Measurements from ENCODE around the gene RPL37. TPM values are rescaled to one million over a fixed set of nuclear protein-coding genes. Genes with fewer than 3 reads are reported as not detected.
A peak's percentile ranks its signal among the peaks of the same experiment; 100 is the strongest.

Gene RPL37
- total and polyA plus RNA-seq, 3 experiments from 2014 or later: 1,652 to 1,994 (median 1,731) TPM

- Mint-ChIP-seq H3K36me3 (peaks cover 0 to 8% (median 4%) of the 10 kb centered on the region in 3 donors), H3K27ac (no peak overlapping the region), H3K27me3 (peaks cover 20 to 38% of the 10 kb centered on the region in 2 donors), H3K4me3 (no peak overlapping the region), H3K9me3 (no peaks in the 10 kb centered on the region), H3K4me1 (peaks cover 2 to 19% (median 12%) of the 10 kb centered on the region in 3 donors)
- Histone ChIP-seq H3K9me3 (ENCODE audit: low read length) (no peaks in the 10 kb centered on the region), H3K27me3 (ENCODE audit: insufficient read depth, low read length, poor library complexity, severe bottlenecking) (no peaks in the 10 kb centered on the region), H3K36me3 (ENCODE audit: insufficient read depth, low read length) (no peaks in the 10 kb centered on the region), H3K27ac (ENCODE audit: low read depth, low read length) (no peak overlapping the region), H3K4me1 (ENCODE audit: insufficient read depth, low read length) (no peaks in the 10 kb centered on the region), H3K4me3 (ENCODE audit: low read length) (no peak overlapping the region)
- CTCF ChIA-PET: no interaction called here
- POLR2A ChIA-PET: no interaction called here
- no peak for DNase-seq
Measured at GRCh38 chr5:40846371-40846770, 11.3 kb upstream of the RPL37 start.

GRCh38 chr5:40844565-40844964 is 9.5 kb upstream of the RPL37 start:
- CTCF ChIA-PET: no interaction called here
- H3K9me3 Mint-ChIP-seq: no peaks in the 10 kb centered on the region
- H3K36me3 ChIP-seq (ENCODE audit: insufficient read depth, low read length): no peaks in the 10 kb centered on the region
- POLR2A ChIA-PET: no interaction called here
- H3K4me1 ChIP-seq (ENCODE audit: insufficient read depth, low read length): no peaks in the 10 kb centered on the region
- H3K27me3 Mint-ChIP-seq: peaks cover 20 to 40% of the 10 kb centered on the region in 2 donors
- no peak overlapping the region for H3K27ac Mint-ChIP-seq
- H3K9me3 ChIP-seq (ENCODE audit: low read length): no peaks in the 10 kb centered on the region
- H3K4me3 ChIP-seq (ENCODE audit: low read length): no peak overlapping the region
- peaks cover 0 to 5% (median 4%) of the 10 kb centered on the region in 3 donors for H3K36me3 Mint-ChIP-seq
- H3K4me3 Mint-ChIP-seq: no peak overlapping the region
- H3K4me1 Mint-ChIP-seq: peaks cover 7 to 22% (median 19%) of the 10 kb centered on the region in 3 donors
- H3K27ac ChIP-seq (ENCODE audit: low read depth, low read length): no peak overlapping the region
- DNase-seq: no peak
- no peaks in the 10 kb centered on the region for H3K27me3 ChIP-seq (ENCODE audit: insufficient read depth, low read length, poor library complexity, severe bottlenecking)

GRCh38 chr5:40842351-40842750 is 7.3 kb upstream of the RPL37 start:
- H3K4me1 ChIP-seq (ENCODE audit: insufficient read depth, low read length): no peaks in the 10 kb centered on the region
- no peaks in the 10 kb centered on the region for H3K36me3 ChIP-seq (ENCODE audit: insufficient read depth, low read length)
- CTCF ChIA-PET: interaction anchor here (1.5 kb wide), 1 partner anchor 9 kb away, joined by 4 read pairs; no protein-coding TSS in a partner anchor
- H3K4me3 ChIP-seq (ENCODE audit: low read length): no peak overlapping the region
- peaks cover 10 to 25% of the 10 kb centered on the region in 2 donors for H3K27me3 Mint-ChIP-seq
- no peaks in the 10 kb centered on the region for H3K9me3 Mint-ChIP-seq
- H3K27ac Mint-ChIP-seq: no peak overlapping the region
- H3K4me1 Mint-ChIP-seq: peaks cover 7 to 24% (median 21%) of the 10 kb centered on the region in 3 donors
- no peaks in the 10 kb centered on the region for H3K9me3 ChIP-seq (ENCODE audit: low read length)
- peaks cover 0 to under 1% (median 0%) of the 10 kb centered on the region in 3 donors for H3K36me3 Mint-ChIP-seq
- H3K27ac ChIP-seq (ENCODE audit: low read depth, low read length): no peak overlapping the region
- no peaks in the 10 kb centered on the region for H3K27me3 ChIP-seq (ENCODE audit: insufficient read depth, low read length, poor library complexity, severe bottlenecking)
- no peak for DNase-seq
- POLR2A ChIA-PET: no interaction called here
- H3K4me3 Mint-ChIP-seq: no peak overlapping the region

GRCh38 chr5:40841068-40841805 is 6.2 kb upstream of the RPL37 start, which contains the start of gene CARD6:
Gene CARD6, plus strand, starts transcription at chr5:40841367. Its CDS starts 16 bp downstream, at chr5:40841383.
- H3K4me1 Mint-ChIP-seq: peaks cover 7 to 21% (median 15%) of the 10 kb centered on the region in 3 donors
- H3K9me3 Mint-ChIP-seq: no peaks in the 10 kb centered on the region
- H3K4me3 Mint-ChIP-seq: peak within 1 kb of the TSS; percentile 57 to 82 (median 79)
- DNase-seq: no peak
- H3K27me3 ChIP-seq (ENCODE audit: insufficient read depth, low read length, poor library complexity, severe bottlenecking): no peaks in the 10 kb centered on the region
- no peaks in the 10 kb centered on the region for H3K9me3 ChIP-seq (ENCODE audit: low read length)
- ChIA-PET CTCF (interaction anchor here (0.9 kb wide), 1 partner anchor 10 kb away, joined by 3 read pairs; no protein-coding TSS in a partner anchor), POLR2A (no interaction called here)
- H3K27ac ChIP-seq (ENCODE audit: low read depth, low read length): peak within 1 kb of the TSS; percentile 80
- peak within 1 kb of the TSS; percentile 1 to 91 (median 66) for H3K27ac Mint-ChIP-seq
- no peaks in the 10 kb centered on the region for H3K36me3 Mint-ChIP-seq
- no peaks in the 10 kb centered on the region for H3K36me3 ChIP-seq (ENCODE audit: insufficient read depth, low read length)
- peak within 1 kb of the TSS; percentile 44 for H3K4me3 ChIP-seq (ENCODE audit: low read length)
- H3K27me3 Mint-ChIP-seq: peaks cover 8 to 25% of the 10 kb centered on the region in 2 donors
- H3K4me1 ChIP-seq (ENCODE audit: insufficient read depth, low read length): peaks cover under 1% of the 10 kb centered on the region

GRCh38 chr5:40838086-40838485 is 3.1 kb upstream of the RPL37 start:
- H3K27ac Mint-ChIP-seq: peak overlapping the region in 1 of 8 donors; percentile 35
- peaks cover 0 to 4% (median 0%) of the 10 kb centered on the region in 5 donors for H3K9me3 Mint-ChIP-seq
- ChIA-PET CTCF (no interaction called here), POLR2A (interaction anchor here (0.5 kb wide), 1 partner anchor 9 kb away, joined by 3 read pairs; no protein-coding TSS in a partner anchor)
- Histone ChIP-seq H3K36me3 (ENCODE audit: insufficient read depth, low read length) (peaks cover 11% of the 10 kb centered on the region), H3K4me1 (ENCODE audit: insufficient read depth, low read length) (peaks cover 20% of the 10 kb centered on the region), H3K27ac (ENCODE audit: low read depth, low read length) (no peak overlapping the region), H3K27me3 (ENCODE audit: insufficient read depth, low read length, poor library complexity, severe bottlenecking) (no peaks in the 10 kb centered on the region), H3K9me3 (ENCODE audit: low read length) (no peaks in the 10 kb centered on the region), H3K4me3 (ENCODE audit: low read length) (no peak overlapping the region)
- peaks cover 33 to 48% (median 39%) of the 10 kb centered on the region in 3 donors for H3K4me1 Mint-ChIP-seq
- DNase-seq: peak in 1 of 5 donors; percentile 16
- no peak overlapping the region for H3K4me3 Mint-ChIP-seq
- peaks cover 2 to 13% of the 10 kb centered on the region in 2 donors for H3K27me3 Mint-ChIP-seq
- peaks cover 4 to 22% (median 5%) of the 10 kb centered on the region in 3 donors for H3K36me3 Mint-ChIP-seq

GRCh38 chr5:40834391-40834848 is 602 bp downstream of the RPL37 start:
- peaks cover 41% of the 10 kb centered on the region for H3K36me3 ChIP-seq (ENCODE audit: insufficient read depth, low read length)
- DNase-seq: peak; percentile 46 to 81 (median 79)
- peak overlapping the region; percentile 99 for H3K4me3 ChIP-seq (ENCODE audit: low read length)
- ChIA-PET CTCF (no interaction called here), POLR2A (interaction anchor here (0.6 to 1.2 kb wide), 3 partner anchors 11 to 79 kb away, joined by 3 to 8 read pairs (median 5); partner anchors contain the start of gene PRKAA1)
- peaks cover 33% of the 10 kb centered on the region for H3K4me1 ChIP-seq (ENCODE audit: insufficient read depth, low read length)
- H3K27me3 ChIP-seq (ENCODE audit: insufficient read depth, low read length, poor library complexity, severe bottlenecking): no peaks in the 10 kb centered on the region
- H3K9me3 ChIP-seq (ENCODE audit: low read length): no peaks in the 10 kb centered on the region
- H3K27ac ChIP-seq (ENCODE audit: low read depth, low read length): peak overlapping the region; percentile 98
- H3K9me3 Mint-ChIP-seq: peaks cover 0 to 4% (median 0%) of the 10 kb centered on the region in 5 donors
- peaks cover 11 to 59% (median 16%) of the 10 kb centered on the region in 3 donors for H3K36me3 Mint-ChIP-seq
- peak overlapping the region; percentile 94 to 100 (median 99) for H3K27ac Mint-ChIP-seq
- peaks cover 43 to 61% (median 60%) of the 10 kb centered on the region in 3 donors for H3K4me1 Mint-ChIP-seq
- H3K4me3 Mint-ChIP-seq: peak overlapping the region; percentile 95 to 99 (median 98)
- peaks cover 0 to 2% of the 10 kb centered on the region in 2 donors for H3K27me3 Mint-ChIP-seq

GRCh38 chr5:40833712-40834229 is 1.3 kb downstream of the RPL37 start:
- peak overlapping the region; percentile 95 to 99 (median 98) for H3K4me3 Mint-ChIP-seq
- H3K27me3 Mint-ChIP-seq: peaks cover 0 to 2% of the 10 kb centered on the region in 2 donors
- ChIA-PET CTCF (interaction anchor here (0.8 to 1.4 kb wide), 2 partner anchors 9 to 26 kb away, joined by 4 read pairs; no protein-coding TSS in a partner anchor), POLR2A (interaction anchor here (0.6 to 1.2 kb wide), 2 partner anchors 11 to 36 kb away, joined by 5 to 8 read pairs; partner anchors contain the start of gene PRKAA1)
- peaks cover 45% of the 10 kb centered on the region for H3K36me3 ChIP-seq (ENCODE audit: insufficient read depth, low read length)
- H3K4me1 ChIP-seq (ENCODE audit: insufficient read depth, low read length): peaks cover 33% of the 10 kb centered on the region
- H3K9me3 Mint-ChIP-seq: peaks cover 0 to 4% (median 0%) of the 10 kb centered on the region in 5 donors
- H3K36me3 Mint-ChIP-seq: peaks cover 11 to 65% (median 21%) of the 10 kb centered on the region in 3 donors
- peaks cover 49 to 68% (median 66%) of the 10 kb centered on the region in 3 donors for H3K4me1 Mint-ChIP-seq
- H3K27me3 ChIP-seq (ENCODE audit: insufficient read depth, low read length, poor library complexity, severe bottlenecking): no peaks in the 10 kb centered on the region
- H3K4me3 ChIP-seq (ENCODE audit: low read length): peak overlapping the region; percentile 99
- H3K9me3 ChIP-seq (ENCODE audit: low read length): no peaks in the 10 kb centered on the region
- H3K27ac Mint-ChIP-seq: peak overlapping the region; percentile 94 to 100 (median 99)
- peak overlapping the region; percentile 98 for H3K27ac ChIP-seq (ENCODE audit: low read depth, low read length)
- DNase-seq: no peak
